Epidermal melanocyte (primary cell): ENCODE results near the gene NAALAD2.

ENCODE experiments used
- DNase-seq: peaks from one replicate; pipeline ENCODE4 v3.0.0; 2011; ENCODE audit warnings: low spot score; ENCODE audit not compliant: insufficient read length

NAALAD2 gene

DNA sequence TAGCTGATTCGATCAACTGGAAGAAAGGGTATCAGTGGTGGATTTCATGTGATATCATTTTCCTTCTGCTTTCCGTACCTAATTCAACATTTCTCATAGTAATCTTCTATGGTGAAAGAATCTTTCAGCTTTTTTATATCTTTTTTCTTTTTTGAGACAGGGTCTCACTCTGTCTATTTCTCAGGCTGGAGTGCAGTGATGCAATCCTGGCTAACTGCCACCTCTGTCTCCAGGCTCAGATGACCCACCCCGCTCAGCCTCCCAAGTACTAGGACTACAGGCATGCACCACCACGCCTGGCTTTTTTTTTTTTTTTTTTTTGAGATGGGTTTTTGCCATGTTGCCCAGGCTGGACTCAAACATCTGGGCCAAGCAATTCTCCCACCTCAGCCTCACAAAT is 107.0 kb downstream of the NAALAD2 start:
- no peak for DNase-seq
